NCI-H2227 (cell line): ENCODE results near the gene CRB3.
A peak's percentile ranks its signal among the peaks of the same experiment; 100 is the strongest.
"Not testable (repeated sequence)": the region's sequence is repeated elsewhere in the genome, so short reads cannot be mapped to it uniquely, and the experiment has no call there.

Experiments used
- DNase-seq: peaks from one replicate; lab custom pipeline; 2025; ENCODE audit not compliant: unreplicated experiment; lab: John Stamatoyannopoulos, UW

The CRB3 gene

DNA sequence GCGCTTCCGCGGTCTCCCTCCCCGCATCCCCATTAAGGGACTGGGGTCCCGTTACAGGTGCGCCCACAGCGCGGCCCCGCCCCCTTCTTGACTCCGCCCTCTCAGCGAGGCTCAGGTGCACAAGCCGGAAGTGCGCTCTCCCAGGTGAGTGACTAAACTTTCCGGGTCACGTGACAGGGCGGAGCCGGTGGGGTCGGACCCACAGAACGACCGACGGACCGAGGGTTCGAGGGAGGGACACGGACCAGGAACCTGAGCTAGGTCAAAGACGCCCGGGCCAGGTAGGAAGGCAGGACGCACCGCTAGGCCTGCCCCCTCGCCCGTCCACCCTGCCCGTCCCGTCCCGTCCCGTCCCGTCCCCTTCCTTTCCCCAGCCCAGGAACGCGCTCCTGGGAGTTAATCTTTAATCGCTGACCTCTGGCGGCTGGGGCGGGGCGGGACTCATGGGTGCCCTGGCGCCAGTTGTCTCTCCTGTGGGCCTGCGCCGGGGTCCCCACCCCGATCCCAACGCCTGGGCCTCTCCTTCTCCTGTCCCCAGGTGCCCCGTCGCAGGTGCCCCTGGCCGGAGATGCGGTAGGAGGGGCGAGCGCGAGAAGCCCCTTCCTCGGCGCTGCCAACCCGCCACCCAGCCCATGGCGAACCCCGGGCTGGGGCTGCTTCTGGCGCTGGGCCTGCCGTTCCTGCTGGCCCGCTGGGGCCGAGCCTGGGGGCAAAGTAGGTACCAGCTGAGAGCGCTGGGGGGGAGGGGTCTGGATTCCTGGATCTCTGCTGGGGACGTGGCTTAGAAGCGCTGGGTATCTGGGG, at the start of gene CRB3:
CRB3 (plus strand) TSS at position 202 of the 804 bp plus-strand sequence; CDS start at position 633, 431 bp downstream.
- DNase-seq: no peak

GRCh38 chr19:6414793-6415590, 49.1 kb upstream of the CRB3 start:
- DNase-seq: no peak

DNA sequence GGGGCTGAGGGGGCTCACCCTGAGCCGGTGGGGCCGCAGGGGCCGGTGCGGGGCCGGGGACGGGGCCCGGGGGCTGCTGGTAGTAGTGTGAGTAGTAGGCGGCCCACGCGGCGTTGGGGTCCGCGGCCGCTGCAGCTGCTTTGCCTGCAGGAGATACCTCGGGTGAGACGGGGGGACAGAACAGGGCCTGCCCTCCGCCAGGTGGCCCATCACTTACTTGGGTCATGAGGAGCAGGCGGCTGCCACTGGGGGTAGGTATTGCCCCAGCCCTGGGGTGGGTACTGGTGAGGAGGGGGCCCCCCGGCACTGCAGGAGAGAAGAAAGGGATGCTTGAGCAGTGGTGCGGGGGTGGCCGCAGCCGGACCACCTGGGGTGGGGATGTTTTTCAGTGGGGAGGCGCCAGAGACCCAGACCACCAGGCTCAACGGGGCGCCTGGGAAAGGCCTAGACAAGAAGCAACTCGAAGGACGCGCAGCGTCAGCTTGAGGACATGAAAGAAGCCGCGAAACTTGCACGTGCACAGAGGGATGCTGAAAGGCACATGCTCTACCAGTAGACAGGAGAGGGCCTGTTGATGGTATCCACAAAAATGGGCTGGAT, 48.4 kb upstream of the CRB3 start:
- no peak for DNase-seq

DNA sequence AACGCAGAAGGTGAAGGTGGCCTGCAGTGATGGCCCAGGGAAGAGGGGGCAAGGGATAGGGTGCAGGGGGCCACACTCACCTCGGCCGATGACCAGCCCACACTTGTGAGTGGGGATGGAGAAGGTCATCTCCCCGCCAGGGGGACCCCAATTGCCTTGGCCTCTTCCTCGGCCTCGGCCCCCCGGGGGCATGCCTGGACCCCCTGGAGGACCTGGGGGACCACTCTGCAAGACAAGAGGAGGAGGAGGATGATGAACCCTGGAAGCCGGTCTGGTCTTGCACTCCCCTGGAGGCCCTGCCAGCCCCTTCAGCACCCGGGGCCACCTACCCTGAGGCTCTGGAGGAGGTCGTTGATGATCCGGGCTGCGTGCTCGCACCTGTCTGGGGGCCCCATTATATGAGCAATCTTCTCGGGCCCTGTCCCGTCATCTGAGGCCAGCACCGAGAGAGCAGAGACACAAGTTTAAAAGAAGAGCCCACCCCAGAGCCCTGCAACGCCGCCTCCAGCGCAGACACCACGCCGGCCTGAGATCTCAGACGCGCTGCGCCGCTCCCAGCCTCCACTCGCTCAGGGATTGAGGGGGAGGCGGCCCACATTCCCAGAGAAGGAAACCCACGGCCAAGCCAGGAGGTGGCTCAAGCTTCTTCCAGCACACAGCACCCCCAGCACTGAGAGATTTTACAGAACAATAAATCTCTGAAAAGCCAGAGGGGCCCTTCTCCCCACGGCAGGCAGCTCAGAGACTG, 47.2 kb upstream of the CRB3 start:
- DNase-seq: no peak

DNA sequence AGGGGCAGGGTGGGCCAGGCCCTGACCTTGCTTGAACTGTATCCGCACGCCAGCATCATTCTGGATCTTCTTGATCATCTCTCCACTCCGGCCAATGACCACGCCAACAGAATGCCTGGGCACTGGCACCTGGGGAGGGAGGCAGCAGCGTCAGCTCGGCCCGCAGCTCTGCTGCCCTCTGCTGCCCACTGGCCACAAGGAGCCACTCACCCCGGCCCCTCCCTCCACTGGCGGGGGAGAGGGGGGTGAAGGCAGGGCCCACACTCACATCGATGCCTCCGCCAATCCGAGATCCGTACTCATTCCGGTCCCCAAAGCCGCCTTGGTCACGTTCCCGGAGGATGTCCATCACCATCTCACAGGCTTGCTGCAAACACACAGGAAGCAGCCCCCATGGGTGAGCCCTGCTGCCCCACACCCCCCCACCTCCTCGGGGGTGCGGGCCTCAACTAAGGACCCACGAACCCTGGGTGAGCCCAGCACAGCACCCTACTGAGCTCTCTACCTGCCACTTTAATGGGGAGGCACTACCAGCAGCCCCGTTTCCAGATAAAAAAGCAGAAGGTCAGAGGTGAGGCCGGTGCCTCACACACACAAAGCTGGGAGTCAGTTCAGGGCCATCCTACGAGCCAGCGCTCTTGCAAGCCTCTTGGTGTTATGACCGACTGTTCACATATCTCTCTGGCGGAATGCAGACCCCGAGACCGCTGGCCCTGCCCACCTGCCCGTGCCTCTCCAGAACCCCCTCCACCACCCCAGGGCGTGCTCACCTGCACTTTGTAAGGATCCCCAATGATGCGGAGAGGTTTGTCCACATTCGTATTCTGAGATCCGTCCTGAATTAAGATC, 46.1 kb upstream of the CRB3 start:
- DNase-seq: no peak

DNA sequence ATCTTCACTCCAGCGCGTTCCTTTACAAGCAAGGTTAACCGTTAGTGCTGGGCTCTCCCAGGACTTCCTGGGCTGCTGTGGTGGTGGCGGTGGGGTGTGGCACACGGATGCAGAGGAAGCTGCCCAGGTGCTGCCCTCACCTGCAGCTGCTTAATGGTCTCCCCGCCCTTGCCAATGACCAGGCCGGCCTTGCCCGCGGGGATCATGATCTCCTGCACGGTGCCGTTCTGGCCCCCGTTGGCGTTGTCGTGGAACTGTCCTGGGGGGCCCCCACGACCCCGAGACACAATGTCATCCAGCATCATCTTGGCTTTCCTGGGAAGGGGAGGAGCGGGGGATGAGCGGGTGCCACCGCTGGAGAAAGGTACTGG, 45.5 kb upstream of the CRB3 start:
- no peak for DNase-seq

GRCh38 chr19:6421075-6422014, 42.7 kb upstream of the CRB3 start:
- no peak for DNase-seq

DNA sequence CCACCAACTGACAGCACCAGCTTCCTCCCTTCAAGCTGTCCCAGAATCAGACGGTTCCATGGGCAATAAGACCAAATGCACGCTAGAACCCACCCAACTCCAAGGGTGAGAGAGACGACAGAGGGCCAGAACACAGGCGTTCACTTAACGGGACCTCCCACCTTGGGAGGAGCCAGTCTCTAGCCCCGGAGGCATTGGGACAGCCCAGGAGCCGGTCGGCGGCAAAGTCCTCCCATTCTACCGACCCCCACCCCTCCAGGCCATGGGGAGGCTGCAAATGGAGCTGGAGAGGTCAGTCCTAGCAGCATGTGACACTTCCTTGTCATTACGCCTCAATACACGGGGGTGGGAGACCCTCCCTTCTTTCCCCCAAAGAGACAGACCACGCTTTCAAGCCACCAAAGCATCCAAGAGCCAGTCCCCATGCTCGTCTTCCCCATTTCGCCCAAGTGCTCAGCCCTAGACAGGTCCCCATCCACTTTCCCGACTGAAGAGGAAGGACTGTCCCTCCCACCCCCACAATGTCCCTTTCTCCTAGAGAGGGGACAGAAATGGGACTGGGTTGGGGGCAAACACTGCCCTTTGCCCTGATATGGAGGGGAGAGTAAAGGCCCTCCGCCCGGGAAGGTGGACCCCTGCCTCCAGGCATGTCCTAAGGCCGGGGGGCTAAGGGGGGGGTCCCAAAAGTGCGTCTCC, 40.4 kb upstream of the CRB3 start:
- DNase-seq: peak; percentile 50

GRCh38 chr19:6424195-6424938, 39.7 kb upstream of the CRB3 start, which contains the start of gene KHSRP:
Gene KHSRP, minus strand, starts transcription at chr19:6424811. Its CDS starts 110 bp downstream, at chr19:6424701.
- DNase-seq: peak; percentile 40

- peak; percentile 98 for DNase-seq
Measured at GRCh38 chr19:6424939-6425731, 38.9 kb upstream of the CRB3 start.

- no peak for DNase-seq
Measured at GRCh38 chr19:6425732-6426620, 38.1 kb upstream of the CRB3 start.

DNA sequence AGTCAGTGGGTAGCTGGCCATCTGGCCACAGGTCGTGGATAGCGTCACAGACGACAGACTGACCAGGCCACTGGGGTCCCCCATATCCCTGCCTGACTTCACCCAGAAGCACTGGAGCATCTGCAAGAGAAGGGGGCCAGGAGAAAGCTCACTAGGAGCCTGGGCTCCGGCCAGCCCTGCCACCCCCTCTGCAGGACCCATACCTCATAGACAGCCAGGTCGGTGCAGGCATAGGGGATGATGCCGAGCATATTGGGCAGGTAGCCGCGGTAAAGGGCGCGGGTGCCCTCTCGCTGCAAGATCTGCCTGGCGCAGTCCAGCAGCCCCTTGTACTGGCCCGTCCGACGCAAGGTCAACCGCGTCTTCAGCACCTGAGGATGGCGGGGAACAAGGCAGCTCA, 36.9 kb upstream of the CRB3 start:
- DNase-seq: no peak

DNA sequence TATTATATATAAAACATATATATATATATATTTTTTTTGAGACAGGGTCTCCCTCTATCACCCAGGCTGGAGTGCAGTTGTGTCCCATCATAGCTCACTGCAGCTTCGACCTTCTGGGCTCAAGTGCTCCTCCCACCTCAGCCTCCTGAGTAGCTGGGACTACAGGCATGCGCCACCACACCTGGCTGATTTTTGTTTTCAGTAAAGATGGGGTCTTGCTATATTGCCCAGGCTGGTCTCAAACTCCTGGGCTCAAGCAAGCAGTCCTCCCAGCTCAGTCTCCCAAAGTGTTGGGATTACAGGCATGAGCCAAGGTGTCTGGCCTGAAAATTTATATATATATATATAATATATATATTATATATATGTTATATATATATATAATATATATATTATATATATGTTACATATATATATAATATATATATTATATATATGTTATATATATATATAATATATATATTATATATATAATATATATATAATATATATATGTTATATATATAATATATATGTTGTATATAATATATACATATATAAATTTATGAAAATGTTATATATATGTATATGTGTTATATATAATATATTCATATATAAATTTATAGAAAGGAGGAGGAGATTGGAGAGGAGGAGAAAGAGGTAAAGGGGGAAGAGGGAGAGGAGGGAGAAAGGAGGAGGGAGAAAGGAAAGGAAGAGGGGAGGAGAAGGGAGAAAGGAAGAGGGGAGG, 35.2 kb upstream of the CRB3 start:
- DNase-seq: not testable (repeated sequence)

- DNase-seq: no peak
Measured at GRCh38 chr19:6429419-6430221, 34.5 kb upstream of the CRB3 start.
